ENCODE results near the gene CDK6. TPM values are rescaled to one million over a fixed set of nuclear protein-coding genes. Genes with fewer than 3 reads are reported as not detected.
A peak's percentile ranks its signal among the peaks of the same experiment; 100 is the strongest.

Gene CDK6
- total RNA-seq, 4 donors from 2014 or later: 43.6 to 85.1 (median 63.3) TPM

DNA sequence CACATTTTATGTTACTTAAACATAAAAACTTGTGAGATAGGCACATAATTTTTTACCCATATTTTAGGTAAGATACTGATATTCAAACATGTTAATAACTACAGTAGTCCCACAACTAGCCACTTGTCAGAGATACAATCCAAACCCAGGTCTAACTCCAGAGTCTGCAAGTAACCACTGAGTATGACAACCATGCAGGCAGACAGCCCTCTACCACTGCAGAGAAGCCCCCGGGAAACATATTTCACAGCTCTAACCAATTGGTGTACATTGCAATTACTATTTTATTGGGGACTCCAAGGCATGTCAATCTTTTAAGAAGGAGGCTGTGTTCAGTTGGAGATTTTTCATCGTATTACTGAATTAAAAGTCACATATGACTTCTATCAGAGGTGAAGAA lies 139.0 kb downstream of the CDK6 start:
- intact Hi-C loops (cut with DNase I; ENCODE audit: low total_unique reads): no loop called here
- no peak for DNase-seq (ENCODE audit: low spot score in 2 of 2)
- H3K4me3 ChIP-seq (ENCODE audit: low read depth, poor library complexity, severe bottlenecking): no peak overlapping the region
- 58 to 67% methylated on average over 2 of the region's 2 CpGs for WGBS, 2 donors
- TF ChIP-seq, protein P1, sequence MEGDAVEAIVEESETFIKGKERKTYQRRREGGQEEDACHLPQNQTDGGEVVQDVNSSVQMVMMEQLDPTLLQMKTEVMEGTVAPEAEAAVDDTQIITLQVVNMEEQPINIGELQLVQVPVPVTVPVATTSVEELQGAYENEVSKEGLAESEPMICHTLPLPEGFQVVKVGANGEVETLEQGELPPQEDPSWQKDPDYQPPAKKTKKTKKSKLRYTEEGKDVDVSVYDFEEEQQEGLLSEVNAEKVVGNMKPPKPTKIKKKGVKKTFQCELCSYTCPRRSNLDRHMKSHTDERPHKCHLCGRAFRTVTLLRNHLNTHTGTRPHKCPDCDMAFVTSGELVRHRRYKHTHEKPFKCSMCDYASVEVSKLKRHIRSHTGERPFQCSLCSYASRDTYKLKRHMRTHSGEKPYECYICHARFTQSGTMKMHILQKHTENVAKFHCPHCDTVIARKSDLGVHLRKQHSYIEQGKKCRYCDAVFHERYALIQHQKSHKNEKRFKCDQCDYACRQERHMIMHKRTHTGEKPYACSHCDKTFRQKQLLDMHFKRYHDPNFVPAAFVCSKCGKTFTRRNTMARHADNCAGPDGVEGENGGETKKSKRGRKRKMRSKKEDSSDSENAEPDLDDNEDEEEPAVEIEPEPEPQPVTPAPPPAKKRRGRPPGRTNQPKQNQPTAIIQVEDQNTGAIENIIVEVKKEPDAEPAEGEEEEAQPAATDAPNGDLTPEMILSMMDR (IDR thresholded peaks at IDR 0.05): no peak
- no peak for TF ChIP-seq POLR2A (IDR thresholded peaks at IDR 0.05)

DNA sequence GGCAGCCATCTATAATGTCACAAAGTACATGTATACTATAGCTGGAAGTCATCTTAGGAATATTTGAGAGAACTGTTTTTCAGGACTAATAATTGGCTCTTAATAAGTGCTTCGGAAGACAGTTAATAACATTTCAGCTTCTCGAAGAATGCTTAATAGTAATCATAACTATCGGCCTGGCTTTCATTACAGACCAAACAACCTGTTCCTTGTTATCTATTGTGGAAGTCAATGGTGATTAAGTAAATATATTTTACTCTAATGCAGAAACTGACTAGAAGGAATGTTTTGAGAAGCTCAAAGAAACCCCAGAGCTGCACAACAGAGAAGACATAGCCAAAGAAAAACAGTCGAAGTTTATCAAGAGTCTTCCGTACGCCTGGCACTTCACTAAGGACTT lies 139.4 kb downstream of the CDK6 start:
- WGBS, 2 donors: 77 to 88% methylated on average over 6 of the region's 6 CpGs
- H3K4me3 ChIP-seq (ENCODE audit: low read depth, poor library complexity, severe bottlenecking): no peak overlapping the region
- intact Hi-C loops (cut with DNase I; ENCODE audit: low total_unique reads): no loop called here
- TF ChIP-seq, protein P1 (IDR thresholded peaks at IDR 0.05): no peak
- TF ChIP-seq POLR2A (IDR thresholded peaks at IDR 0.05): no peak
- DNase-seq (ENCODE audit: low spot score in 2 of 2): no peak

DNA sequence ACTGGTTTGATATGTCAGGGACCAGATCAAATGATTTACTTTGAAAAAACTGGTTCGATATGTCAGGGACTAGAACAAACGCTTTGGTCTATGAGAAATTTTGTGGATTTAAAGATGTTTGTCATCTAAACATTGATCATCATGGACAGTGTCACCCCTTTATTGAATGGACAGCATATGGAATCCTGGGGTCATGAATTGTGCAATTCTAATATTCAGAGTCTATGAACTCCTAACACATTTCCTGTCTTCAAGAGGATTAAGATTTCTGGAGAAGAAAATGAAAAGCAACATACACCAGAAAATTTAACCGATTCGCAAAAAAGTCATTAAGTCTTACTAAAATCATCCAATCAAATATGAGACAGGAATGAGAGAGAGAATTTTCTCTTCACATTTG lies 139.8 kb downstream of the CDK6 start:
- intact Hi-C loops (cut with DNase I; ENCODE audit: low total_unique reads): no loop called here
- no peak overlapping the region for H3K4me3 ChIP-seq (ENCODE audit: low read depth, poor library complexity, severe bottlenecking)
- DNase-seq (ENCODE audit: low spot score in 2 of 2): no peak
- 82 to 84% methylated on average over 4 of the region's 4 CpGs for WGBS, 2 donors
- no peak for TF ChIP-seq POLR2A (IDR thresholded peaks at IDR 0.05)
- TF ChIP-seq, protein P1 (IDR thresholded peaks at IDR 0.05): no peak

DNA sequence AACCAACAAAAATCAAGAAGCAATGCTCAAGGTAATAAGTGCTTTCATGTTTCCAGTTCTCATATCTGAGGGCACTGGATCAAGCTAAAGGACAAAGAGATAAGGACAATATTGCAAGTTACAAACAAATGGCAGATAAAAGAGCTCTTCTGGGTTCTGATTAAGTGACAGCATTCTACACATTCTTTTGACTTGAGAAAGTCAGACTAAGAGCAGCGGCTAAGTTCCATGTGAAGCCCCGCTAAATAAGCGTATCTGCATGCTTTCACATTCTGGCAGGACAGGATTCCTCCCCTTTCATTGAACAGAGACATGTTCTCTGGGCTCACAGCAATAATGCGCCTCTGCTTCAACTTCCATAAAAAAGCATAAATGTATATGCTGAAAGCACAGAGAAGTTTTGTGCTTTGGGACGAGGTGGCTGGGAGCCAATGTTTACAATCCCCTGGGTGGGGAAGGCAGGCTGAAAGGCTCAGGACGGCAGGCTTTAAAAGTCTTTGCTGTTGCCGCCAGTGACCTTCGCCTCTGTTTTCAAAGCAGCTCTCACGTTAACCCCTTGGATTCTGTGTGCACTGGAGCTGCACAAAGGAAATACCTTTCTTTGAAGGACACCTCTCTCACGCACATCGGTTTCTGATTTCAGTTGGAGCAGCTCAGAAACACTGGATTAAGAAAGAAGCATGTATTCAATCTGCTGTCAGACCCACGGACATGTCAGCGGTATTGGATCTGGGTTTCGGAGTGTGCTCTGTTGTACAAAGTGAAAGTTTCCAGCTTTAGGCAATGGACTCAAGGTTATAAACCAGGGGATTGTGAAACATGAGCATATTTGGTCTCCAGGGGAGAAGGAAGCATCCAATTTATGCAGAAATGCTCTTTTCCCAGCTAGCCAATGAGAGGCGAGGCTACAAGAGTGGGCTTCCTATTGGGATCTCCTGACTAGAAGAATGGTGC lies 140.8 kb downstream of the CDK6 start:
- intact Hi-C loops (cut with DNase I; ENCODE audit: low total_unique reads): no loop called here

DNA sequence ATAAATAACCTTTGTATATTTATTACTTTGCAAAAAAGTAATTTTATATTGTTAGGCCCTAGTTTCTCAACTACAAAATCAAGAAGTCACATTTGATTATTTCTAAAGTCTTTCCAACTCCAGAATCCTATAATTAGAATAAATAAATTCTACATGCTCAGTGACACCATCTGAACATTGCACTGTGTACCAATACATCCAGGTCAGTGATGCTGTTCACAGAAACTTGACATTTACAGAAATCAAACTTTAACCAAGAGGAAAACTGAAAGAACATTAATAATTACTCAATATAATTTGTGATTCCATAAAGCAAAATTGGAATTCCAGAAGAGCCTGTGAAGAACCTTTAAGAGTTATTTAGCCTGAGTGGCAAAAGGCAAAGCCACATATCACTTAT lies 142.2 kb downstream of the CDK6 start:
- no peak for DNase-seq (ENCODE audit: low spot score in 2 of 2)
- H3K4me3 ChIP-seq (ENCODE audit: low read depth, poor library complexity, severe bottlenecking): no peak overlapping the region
- intact Hi-C loops (cut with DNase I; ENCODE audit: low total_unique reads): no loop called here
- TF ChIP-seq, protein P1 (IDR thresholded peaks at IDR 0.05): no peak
- no peak for TF ChIP-seq POLR2A (IDR thresholded peaks at IDR 0.05)

More for the DNA sequence above, 140.8 kb downstream of the CDK6 start:
- TF ChIP-seq, protein P1 (IDR thresholded peaks at IDR 0.05): no peak
- TF ChIP-seq POLR2A (IDR thresholded peaks at IDR 0.05): no peak
- H3K4me3 ChIP-seq (ENCODE audit: low read depth, poor library complexity, severe bottlenecking): peak overlapping the region; percentile 36
- no peak for DNase-seq (ENCODE audit: low spot score in 2 of 2)
- 31 to 36% methylated on average over 15 of the region's 15 CpGs for WGBS, 2 donors

All from lower leg skin (tissue), 4 donors.